T-helper 1 cell treated with Interleukin-12 subunit alpha and Interleukin-12 subunit beta and Interleukin-4 antibody, amounts not matched to agents 30 ng/mL and 1 ng/mL, for 36 hours (primary cell): ENCODE results near the gene BRI3. TPM values are rescaled to one million over a fixed set of nuclear protein-coding genes. Genes with fewer than 3 reads are reported as not detected.

Experiments used
- intact Hi-C: fragments of 100-400 bp; cut with micrococcal nuclease; formaldehyde crosslinking; loops from one replicate; pipeline ENCODE4 v1.15.1; 2024
- total RNA-seq: library from RNA; stranded (reverse); gene quantifications from 2 replicates; pipeline ENCODE4 v1.2.3, GENCODE V29; 2022

Gene BRI3
- total RNA-seq, 1 donor from 2014 or later: 83.0 TPM

DNA sequence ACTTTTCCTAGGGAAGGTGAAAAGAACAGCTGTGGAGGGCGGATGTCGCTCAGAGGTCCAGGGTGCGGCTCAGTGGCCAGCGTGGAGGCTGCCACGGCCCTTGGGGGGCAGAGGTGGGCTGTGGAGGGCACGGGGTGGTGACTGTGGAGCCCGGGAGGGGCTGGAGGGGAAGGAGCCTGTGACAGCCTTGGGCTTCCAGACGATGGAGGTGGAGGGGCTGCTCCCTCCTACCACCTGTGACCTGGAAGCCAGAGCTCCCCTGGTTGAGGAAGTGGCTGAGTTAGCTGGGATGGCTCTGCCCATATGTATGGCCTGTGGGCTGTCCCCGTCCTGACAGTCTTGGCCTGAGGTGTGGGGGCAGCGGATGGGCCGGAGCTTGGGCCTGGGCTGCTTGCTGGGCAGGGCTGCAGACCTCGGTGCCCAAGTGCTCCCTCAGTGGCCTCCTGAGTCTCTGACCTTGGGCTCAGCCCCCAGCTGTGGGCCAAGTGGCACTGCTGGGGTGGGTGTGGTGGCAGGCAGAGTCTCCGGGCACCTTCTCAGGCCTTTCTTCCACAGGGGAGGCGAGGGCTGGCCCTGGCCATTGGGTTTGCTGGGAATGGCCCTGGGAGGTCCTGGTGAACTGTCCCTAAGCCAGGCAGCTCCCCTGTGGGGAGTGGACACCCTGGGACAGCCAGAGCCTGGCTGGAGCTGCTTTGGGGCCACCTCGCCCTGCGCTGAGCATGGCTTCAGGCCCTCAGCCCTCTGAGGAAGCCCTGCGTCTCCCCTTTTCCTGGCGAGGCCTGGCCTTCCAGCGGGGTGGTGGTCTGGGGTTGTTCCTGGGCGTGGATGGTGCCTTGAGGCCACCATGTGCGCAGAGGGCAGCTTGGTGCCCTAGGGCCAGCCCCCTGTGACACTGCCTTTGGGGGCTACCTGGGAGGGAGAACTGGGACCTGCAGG lies 3.9 kb downstream of the BRI3 start:
- intact Hi-C loops: no loop called here

DNA sequence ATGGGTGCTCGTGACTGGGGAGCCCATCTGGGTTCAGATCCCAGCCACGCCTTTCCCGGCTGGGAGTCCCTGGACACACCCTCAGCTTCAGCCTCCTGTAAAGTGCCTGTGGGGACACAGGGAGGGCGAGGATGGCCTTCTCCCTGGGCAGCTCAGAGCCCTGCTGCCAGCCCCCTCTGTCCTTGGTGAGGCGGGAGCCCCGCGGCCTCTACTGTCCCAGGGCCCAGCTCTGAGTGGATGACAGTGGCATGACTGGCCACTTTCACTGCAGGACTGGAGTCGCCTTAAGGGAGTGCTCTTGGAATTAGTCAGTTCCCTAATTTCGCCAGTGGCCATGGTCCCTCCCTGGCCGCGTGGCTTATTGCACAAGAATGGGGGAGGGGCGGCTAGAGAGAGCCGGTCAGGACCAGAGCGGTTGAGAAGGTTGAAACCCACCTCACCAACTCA lies 4.6 kb downstream of the BRI3 start:
- intact Hi-C loops: no loop called here

GRCh38 chr7:98286701-98287485 lies 5.4 kb downstream of the BRI3 start:
- intact Hi-C loops: no loop called here

DNA sequence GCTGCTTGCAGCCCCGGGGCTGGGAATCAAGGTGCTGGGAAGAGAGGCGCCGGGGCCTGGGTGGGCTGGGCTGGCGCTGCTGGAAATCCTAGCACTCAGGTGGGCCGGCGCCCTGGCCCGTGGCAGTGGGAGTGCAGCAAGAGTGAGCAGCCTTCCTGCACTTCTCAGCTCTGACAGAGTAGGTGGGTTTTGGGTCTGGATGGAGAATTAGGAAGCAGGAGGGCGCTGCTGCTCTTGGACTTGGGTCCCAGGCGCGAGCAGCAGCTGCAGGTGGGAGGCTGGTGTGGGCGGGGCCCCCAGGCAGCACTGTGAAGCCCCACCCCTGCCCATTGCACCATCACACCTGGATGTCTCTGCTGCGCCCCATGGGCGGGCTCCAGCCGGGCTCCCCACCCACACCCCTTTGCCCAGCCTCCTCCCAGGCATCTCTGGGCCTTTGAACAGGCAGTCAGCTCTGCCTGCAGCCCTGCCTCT lies 6.0 kb downstream of the BRI3 start:
- intact Hi-C loops: no loop called here

DNA sequence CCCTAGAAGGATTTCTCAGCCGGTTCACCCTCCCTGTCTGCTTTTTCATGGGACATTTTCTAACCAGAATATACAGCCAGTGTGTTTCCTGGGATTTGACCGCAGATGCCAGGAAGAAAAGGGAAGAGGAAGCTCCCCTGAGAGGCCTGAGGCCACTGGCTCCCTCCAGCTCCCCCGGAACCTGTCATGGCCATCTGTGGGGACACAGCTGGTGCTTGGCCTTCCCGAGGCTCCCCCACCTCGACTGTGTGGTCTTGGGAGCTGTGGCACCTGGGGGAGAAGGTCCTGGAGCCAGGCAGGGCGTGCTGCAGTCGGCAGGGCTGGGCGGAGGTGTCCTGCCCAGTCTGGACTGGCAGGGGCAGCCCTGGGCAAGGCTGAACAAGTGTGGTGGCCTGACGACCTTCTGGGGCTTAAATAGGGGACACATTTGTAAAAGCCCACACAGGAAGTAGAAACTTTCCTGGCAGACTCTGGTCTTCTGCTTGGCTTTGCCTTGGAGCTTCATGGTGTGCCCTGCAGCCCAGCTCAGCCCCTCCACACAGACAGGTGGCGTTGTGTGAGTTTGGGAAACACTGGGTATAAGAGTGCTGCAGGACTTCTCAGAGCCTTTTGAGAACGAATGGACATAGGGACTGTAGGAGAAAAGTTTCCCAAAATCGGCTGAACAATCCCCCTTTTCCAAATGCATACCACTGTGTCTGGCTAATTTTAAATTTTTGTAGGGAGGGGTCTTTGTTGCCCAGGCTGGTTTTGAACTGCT lies 6.8 kb downstream of the BRI3 start:
- intact Hi-C loops: no loop called here

GRCh38 chr7:98289333-98289875 lies 7.9 kb downstream of the BRI3 start:
- intact Hi-C loops: no loop called here

DNA sequence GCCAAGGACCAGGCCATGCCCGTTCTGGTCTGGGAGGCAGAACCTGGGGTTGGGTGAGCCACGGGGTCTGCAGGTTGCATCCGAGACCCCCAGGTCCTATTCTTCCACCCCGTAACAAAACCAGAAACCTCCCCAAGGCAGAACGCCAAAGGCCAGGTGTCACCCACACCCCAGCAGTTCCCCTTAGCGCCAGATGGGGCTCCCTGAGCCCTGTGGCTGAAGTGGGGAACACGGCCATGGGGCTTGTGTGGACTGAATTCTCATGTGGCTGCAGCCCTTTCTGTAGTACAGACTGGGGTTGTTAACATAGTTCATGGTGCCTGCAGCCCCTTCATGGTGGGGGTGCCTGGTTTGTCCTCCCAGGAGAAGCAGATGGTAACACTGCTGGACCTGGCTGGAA lies 10.2 kb downstream of the BRI3 start:
- intact Hi-C loops: no loop called here

- intact Hi-C loops: no loop called here
These were observed 11.8 kb downstream of the BRI3 start for GRCh38 chr7:98293265-98293664.

DNA sequence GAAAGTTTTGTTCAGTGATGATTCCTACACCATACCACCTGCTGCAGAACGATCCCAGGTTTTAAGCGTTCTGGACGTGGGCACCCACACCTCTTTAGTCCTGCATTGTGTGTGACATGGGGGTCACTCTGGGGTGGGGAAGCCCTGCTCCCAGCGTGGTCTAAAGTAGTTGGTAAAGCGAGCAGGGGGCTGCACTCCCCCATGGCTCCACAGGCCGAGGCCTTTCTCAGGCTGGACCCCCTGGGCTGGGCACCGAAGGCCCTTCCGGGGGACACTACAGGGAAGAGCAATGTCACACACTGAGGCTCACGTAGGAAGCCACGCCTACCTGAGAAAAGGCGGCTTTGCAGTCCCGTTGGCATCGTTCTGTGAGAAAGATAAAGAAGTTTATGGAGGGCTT lies 12.3 kb downstream of the BRI3 start:
- intact Hi-C loops: no loop called here

- intact Hi-C loops: no loop called here
These were observed 12.8 kb downstream of the BRI3 start for GRCh38 chr7:98294326-98294725.

DNA sequence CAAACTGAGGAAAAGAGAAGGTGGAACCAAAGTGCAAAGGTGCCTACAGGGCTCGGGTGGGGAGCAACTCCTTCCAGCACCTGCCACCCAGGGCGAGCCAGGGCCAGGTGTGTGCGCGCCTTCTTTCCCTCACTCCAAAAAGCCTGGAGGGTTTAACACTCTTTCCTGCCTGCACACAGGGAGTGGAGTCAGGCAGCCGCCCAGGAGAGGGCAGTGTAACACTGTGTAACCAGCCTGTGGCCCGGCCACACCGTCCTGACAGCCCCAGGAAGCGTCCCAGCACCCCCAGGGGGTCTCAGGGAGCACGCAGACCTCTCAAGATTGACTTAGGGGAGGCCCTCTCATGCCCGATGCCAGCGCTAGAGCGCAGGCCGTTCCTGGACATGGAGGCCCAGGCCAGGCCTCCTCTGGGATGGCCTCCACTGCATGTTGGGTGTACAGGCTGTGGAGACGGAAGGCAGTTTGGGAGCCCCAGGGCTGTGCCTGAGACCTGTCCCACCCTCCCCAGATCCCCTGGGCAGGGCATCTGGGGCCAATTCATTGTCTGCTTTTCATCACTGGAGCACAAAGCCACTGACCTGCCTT lies 13.4 kb downstream of the BRI3 start:
- intact Hi-C loops: no loop called here

DNA sequence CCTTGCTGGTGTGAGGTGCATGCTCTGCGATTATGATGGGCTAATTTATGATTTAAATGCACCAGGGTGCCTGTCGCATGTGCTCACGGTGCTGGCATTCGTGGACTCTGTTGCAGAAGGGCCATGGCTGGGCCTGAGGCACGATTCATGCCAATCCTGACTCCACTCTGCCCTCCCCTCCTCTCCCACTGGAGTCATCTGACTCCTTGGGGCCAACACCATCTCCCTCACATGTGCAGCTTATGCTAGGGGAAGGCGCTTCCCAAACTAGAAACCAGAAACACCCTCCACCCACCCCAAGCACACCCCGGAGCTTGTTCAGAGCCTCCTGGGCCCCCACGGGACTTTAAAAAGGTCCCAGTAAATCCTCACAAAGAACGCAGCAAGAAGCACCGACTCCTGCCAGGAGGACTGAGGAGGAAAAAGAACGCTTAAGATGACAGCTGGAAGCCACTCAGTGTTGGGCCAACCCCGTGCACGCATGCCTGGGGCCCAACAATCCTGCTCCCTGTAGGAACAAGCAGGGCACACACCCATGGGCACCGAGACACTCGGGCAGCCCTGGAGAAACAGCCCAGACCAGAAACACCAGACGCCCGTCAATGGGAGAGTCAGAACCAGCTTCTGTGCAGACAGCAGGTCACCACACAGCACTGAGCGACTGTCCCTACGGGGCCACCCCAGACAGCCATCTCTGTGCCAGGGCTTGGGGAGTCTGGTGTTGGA lies 14.1 kb downstream of the BRI3 start:
- intact Hi-C loops: no loop called here

DNA sequence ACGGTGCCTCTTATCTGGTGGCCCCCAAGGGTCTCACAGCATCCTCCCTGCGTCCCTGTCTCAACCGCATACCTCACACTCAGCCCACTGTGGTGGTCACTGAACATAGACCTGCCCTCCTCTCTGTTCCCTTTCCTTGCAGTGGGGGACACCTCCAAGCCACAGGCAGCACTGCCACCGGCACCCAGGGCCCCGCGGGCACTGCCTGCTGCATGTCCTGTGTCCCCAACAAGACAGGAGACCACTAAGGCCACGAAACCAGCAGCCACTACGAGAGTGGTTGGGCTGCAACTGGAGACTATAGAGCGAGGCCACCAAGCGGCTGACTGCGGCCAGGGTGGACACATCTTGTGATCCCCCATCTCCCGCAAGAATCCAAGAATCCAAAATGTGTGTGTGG lies 15.3 kb downstream of the BRI3 start:
- intact Hi-C loops: no loop called here

GRCh38 chr7:98297626-98298286 lies 16.3 kb downstream of the BRI3 start:
- intact Hi-C loops: no loop called here

- intact Hi-C loops: no loop called here
These were observed 19.3 kb downstream of the BRI3 start for GRCh38 chr7:98300595-98301372.

- intact Hi-C loops: no loop called here
These were observed 20.4 kb downstream of the BRI3 start for GRCh38 chr7:98301693-98302470.

- intact Hi-C loops: no loop called here
These were observed 21.8 kb downstream of the BRI3 start for GRCh38 chr7:98303176-98303865.
